OCI-LY1 (cell line): ENCODE measurements around the gene PRSS53.

Experiments
- CTCF ChIP-seq: fragments of 200-600 bp; sonication (generic), shearing (Covaris generic); IDR thresholded peaks from 2 replicates; pipeline ENCODE4 v1.5.1; 2017; ENCODE audit warnings: mild to moderate bottlenecking, antibody characterized with exemption, low read length, moderate library complexity, mixed read lengths
- EZH2 ChIP-seq: fragments of 200-600 bp; sonication (generic), shearing (Covaris generic); IDR thresholded peaks from 2 replicates; pipeline ENCODE4 v1.8.0; 2017; ENCODE audit warnings: borderline replicate concordance, mixed run types, mild to moderate bottlenecking, antibody characterized with exemption, low read length, moderate library complexity, mixed read lengths

- TF ChIP-seq EZH2 (no peak), CTCF (no peak)
Observed at GRCh38 chr16:31112711-31113110, 24.0 kb upstream of the PRSS53 start.
